Dedifferentiated amniotic fluid mesenchymal stem cell (primary cell): ENCODE data around the gene KDM4B.
A peak's percentile ranks its signal among the peaks of the same experiment; 100 is the strongest.

Source experiments
- DNase-seq: peaks from one replicate; pipeline ENCODE4 v3.0.0-alpha.2; 2016; ENCODE audit errors: extremely low spot score

KDM4B gene

DNA sequence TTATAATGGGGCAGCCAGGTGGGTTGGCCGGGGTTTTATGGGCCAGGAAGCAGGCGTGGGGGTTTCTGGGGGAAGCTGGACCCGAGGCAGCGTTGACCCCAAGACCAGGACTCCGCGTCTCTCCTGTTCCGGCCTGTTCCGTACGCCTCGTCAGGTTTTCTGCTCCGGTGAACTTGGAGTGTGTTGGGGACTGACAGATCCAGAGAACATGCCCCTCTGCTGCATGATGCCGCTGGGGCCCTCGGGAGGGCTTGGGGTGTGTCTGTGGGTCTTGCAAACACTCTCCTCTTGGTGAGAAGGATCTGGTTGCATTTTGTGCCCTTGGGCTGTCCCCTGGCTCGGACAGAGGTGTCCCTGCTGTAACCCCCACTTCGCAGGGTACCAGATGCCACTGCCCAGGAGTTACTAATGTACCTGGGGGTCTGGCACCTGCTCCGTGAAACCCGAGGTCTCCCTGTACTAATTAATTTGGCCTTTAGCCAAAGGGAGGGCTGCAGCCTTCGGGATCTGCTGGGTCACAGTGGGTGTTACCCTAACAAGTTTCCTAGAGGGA, 15.6 kb downstream of the KDM4B start:
- no peak for DNase-seq

DNA sequence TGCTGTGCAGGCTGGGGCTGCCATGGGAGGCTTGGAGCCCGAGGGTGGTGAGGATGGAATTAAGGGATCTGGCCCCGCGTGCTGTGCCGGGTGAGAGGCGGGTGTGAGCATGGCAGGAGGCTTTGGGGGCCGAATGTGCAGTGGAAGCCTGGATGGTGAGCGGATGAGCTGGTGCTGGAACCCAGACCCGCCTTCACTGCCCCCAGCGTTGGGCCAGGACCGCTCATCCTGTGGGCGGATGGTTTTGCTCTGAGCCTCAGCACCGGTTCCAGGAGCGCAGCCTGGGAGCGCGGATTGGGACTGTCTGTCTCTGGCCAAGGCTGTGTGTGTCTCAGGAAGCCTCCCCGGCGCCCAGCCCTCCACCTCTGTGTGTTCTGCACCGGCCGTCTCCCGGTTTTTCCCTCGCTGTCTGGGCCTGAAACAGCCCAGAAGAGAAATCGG, 16.7 kb downstream of the KDM4B start:
- no peak for DNase-seq

- no peak for DNase-seq
These were observed 17.1 kb downstream of the KDM4B start for GRCh38 chr19:4986056-4986455.

GRCh38 chr19:4986471-4986891, 17.6 kb downstream of the KDM4B start:
- DNase-seq: no peak

GRCh38 chr19:4987256-4987655, 18.3 kb downstream of the KDM4B start:
- DNase-seq: no peak

DNA sequence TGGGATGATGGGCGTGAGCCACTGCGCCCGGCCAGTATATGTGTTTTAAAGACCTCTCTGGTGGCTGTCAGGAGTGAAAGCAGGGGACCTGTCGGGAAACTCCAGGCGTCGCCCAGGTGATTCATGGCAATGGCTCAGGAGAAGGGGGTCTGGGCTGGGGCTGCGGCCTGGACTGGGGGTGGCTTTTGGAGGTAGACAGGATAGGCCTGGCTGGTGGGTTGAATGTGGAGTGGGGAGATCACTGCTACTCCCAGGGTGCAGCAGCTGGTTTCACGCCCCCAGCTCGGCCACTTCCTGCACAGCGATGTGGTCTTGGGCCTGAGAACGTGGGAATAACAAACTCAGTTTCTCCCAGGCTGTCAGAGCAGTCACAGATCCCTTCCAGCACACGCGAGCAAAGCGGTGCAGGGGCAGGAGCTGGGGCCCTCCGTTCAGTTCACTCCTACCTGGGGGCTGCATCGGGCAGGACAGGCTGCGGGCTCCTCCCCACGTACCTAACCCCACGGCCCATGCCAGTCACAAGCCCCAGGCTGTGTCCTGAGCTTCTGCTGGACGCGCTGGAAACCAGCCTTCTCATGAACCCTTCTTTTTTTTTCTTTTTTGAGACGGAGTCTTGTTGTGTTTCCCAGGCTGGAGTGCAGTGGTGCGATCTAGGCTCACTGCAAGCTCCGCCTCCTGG, 18.9 kb downstream of the KDM4B start:
- DNase-seq: no peak

DNA sequence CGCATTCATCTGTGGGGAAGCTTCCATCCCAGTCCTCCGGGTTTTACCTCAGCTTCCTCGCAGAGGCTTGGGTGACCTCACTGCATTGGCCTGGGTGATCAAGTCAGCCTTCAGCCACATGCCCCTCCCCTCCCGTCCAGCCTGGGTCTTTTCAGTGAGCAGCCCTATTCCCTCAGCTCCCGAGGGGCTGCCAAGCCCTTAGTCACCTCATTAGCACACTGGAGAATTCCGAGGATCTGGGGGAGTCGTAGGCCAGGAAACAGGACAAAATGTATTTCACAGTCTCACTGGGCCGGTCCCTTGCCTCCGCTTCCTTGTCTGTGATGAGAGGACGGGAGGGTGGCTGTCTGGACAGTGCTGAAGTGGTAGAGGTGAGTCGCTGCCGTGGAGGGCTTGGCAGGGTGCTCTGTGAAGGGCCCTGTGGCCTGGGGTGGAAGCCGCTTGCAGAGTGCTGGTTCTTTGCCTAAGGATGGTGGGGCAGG, 19.9 kb downstream of the KDM4B start:
- no peak for DNase-seq

GRCh38 chr19:4990306-4990705, 21.4 kb downstream of the KDM4B start:
- no peak for DNase-seq

DNA sequence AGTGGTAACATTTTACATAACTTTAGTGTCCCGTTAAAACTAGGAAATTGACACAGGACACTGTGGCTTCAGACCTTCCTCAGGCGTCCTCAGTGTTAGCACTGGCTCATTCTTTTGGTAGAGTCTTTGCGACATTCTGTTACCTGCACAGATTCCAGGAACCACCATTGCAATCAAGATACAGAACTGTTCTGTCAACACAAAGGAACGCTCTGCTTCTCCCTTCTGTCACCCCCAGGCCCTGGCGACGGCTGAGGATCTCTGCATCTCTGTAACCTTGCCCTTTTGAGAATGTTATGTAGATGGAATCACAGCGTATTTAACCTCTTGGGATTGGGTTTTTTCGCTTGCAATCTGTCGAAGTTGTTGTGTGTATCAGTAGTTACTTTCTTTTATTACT, 22.6 kb downstream of the KDM4B start:
- no peak for DNase-seq

GRCh38 chr19:4991996-4992698, 23.2 kb downstream of the KDM4B start:
- DNase-seq: no peak

- no peak for DNase-seq
These were observed 24.8 kb downstream of the KDM4B start for GRCh38 chr19:4993683-4994082.

DNA sequence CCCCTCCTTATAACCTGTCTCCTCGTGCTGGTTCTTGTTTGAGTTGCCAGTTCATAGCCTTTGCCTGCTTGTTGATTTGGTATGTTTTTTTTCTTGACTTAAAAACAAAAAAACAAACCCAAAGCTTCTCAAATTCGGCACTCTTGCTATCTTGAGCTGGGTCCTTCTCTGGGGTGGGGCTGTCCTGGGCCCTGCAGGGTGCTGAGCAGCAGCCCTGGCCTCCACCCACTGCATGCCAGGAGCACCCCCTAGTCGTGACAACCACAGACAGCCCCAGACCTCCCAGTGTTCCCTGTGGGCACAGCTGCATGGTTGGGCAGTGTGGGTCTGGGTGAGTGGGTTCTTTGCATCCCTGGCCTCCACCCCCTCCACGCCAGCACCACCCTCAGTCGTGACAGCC, 27.8 kb downstream of the KDM4B start:
- DNase-seq: no peak

DNA sequence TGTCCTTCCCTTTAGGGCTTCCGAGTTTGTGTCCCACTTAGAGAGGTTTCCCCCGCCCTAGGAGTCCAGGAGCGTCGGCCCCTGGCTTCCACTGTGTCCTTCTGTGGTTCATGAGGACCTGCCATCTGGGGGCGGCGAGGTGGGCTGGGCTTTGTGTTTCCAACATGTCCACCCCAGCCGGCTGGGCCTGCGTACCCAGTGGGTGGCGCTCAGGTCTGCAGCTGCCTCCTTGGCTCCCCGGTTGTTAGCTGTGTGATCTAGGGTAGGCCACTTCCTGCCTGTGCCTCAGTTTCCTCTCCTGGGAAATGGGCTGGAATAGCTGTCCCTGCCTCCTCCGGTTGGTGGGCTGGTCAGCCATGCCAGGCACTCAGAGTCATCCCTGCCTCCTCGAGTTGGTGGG, 28.4 kb downstream of the KDM4B start:
- DNase-seq: no peak

DNA sequence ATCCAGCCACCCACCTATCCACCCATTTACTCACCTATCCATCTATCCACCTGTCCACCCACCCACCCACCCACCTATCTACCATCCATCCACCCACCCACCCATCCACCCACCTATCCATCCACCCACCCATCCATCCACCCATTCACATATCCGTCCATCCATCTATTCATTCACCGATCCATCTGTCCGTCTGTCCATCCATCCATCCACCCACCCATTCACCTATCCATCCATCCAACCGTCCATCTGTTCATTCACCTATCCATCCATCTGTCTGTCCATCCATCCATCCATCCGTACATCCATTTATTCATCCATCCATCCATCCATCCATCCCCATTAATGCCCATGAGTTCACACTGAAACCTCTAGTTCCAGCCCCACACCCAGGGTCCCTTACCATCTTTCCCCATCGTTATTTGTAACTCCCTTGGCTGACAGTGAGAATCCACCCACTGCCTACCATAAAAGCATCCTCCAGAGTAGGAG, 31.3 kb downstream of the KDM4B start:
- DNase-seq: no peak

DNA sequence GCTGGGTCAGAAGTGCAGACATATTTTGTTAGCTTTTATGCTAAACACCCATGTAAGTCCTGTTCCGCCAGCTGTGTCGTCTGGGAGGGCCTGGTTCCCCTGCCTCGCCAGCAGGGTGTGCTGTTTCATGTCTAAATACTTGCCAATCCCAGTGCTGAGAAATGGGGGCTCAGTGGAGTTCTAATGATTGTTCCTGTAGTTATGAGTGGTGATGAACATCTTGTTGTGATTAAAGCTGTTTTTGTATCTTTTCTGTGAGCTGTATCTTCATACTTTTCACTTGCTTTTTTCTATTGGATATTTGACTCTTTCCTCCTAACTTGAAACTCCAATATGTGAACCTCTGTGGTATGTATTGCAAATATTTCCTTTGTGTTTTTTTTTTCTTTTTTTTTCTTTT, 32.7 kb downstream of the KDM4B start:
- DNase-seq: no peak

GRCh38 chr19:5002143-5002542, 33.2 kb downstream of the KDM4B start:
- peak; percentile 30 for DNase-seq

DNA sequence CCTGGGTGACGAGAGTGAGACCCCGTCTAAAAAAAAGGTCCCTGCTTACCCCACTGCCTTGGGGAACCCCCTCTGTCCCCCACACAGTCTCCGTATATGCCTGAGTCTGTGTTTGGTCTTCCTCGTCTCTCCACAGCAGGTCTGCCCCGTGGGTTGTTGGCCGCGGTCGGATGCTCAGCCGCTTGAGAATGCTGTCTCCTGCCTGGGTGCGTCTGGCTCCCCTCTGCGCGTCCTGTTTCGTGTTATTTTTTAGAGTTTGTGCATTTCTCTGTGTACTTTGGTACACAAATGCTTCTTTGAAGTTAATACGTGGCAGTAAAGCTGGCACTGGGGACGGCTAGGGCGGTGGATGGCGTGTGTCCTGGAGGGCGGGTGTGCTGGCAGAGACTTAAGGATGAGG, 34.9 kb downstream of the KDM4B start:
- DNase-seq: no peak

- no peak for DNase-seq
These were observed 36.2 kb downstream of the KDM4B start for GRCh38 chr19:5005096-5005495.

DNA sequence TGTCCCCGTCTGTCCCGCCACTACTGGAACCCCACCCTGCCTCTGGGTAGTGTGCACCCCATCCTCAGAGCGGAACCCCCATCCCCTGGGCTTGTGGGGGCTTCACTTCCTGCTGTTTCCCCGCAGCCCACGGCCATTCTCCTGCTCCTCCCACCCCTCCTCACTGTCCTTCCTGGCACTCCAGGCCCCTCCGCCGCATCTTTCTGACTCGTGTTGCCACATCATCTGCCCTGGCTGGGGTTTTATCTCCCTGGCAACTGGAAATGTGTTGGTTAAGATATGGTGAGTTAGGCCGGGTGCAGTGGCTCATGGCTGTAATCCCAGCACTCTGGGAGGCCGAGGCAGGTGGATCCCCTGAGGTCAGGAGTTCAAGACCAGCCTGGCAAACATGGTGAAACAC, 37.3 kb downstream of the KDM4B start:
- DNase-seq: no peak

- no peak for DNase-seq
These were observed 37.9 kb downstream of the KDM4B start for GRCh38 chr19:5006821-5007220.

- no peak for DNase-seq
These were observed 42.7 kb downstream of the KDM4B start for GRCh38 chr19:5011476-5012238.
